Thyroid gland (tissue), 4 donors: ENCODE results near the gene ZYX. TPM values are rescaled to one million over a fixed set of nuclear protein-coding genes. Genes with fewer than 3 reads are reported as not detected.

Experiments used
- DNase-seq, 2 donors: peaks; one replicate each; pipeline ENCODE4 v3.0.0-alpha.2; 2019
- H3K27ac ChIP-seq, 3 donors: fragments of 200-600 bp; sonication (generic); 1 replicate in 2 of 3; 2 replicates in 1 of 3; pipeline ENCODE4 v1.5.1; 2016 to 2019; ENCODE audit warnings: mild to moderate bottlenecking in 1 of 3, moderate library complexity in 1 of 3
- H3K27me3 ChIP-seq: fragments of 200-600 bp; sonication (generic); one replicate; pipeline ENCODE4 v1.5.1; 2019
- H3K36me3 ChIP-seq, 2 donors: fragments of 200-600 bp; sonication (generic); one replicate each; pipeline ENCODE4 v1.5.1; 2016 to 2019
- H3K4me1 ChIP-seq, 2 donors: fragments of 200-600 bp; sonication (generic); one replicate each; pipeline ENCODE4 v1.5.1; 2017 to 2019
- H3K4me3 ChIP-seq, 3 donors: fragments of 200-600 bp; sonication (generic); replicated peaks in 1 of 3; 1 replicate in 2 of 3; 2 replicates in 1 of 3; pipeline ENCODE4 v1.5.1; 2016; ENCODE audit warnings: mild to moderate bottlenecking in 1 of 3
- H3K9me3 ChIP-seq: fragments of 200-600 bp; sonication (generic); one replicate; pipeline ENCODE4 v1.5.1; 2017
- CTCF ChIP-seq, 6 experiments: fragments of 200-600 bp in 3 of 6; fragments of 450-650 bp in 3 of 6; sonication (generic) in 3 of 6; IDR thresholded peaks; one replicate each; pipeline ENCODE4 v1.5.1; 2016 to 2019; ENCODE audit warnings: antibody characterized with exemption in 6 of 6, mild to moderate bottlenecking in 2 of 6, inconsistent platforms in 1 of 6, moderate library complexity in 1 of 6
- POLR2A ChIP-seq, 2 donors: fragments of 450-650 bp; IDR thresholded peaks; one replicate each; pipeline ENCODE4 v1.6.1; 2017; ENCODE audit warnings: antibody characterized with exemption in 2 of 2, mild to moderate bottlenecking in 2 of 2, moderate library complexity in 1 of 2
- WGBS, 2 donors: methylation state at CpG; one replicate each; pipeline ENCODE4 v1.1.5; 2017; 5-methylcytosine and 5-hydroxymethylcytosine counted together
- intact Hi-C: fragments of 100-400 bp; cut with DNase I; formaldehyde crosslinking; loops from one replicate; pipeline ENCODE4 v1.15.1; 2023
- total RNA-seq, 4 donors: library from RNA; depleted of rRNA; stranded (reverse); fragments of >200 nt; gene quantifications; one replicate each; pipeline ENCODE4 v1.2.3, GENCODE V29; 2016

ZYX gene
- total RNA-seq, 4 donors from 2014 or later, result 24.6 to 55.4 (median 31.3) TPM

DNA sequence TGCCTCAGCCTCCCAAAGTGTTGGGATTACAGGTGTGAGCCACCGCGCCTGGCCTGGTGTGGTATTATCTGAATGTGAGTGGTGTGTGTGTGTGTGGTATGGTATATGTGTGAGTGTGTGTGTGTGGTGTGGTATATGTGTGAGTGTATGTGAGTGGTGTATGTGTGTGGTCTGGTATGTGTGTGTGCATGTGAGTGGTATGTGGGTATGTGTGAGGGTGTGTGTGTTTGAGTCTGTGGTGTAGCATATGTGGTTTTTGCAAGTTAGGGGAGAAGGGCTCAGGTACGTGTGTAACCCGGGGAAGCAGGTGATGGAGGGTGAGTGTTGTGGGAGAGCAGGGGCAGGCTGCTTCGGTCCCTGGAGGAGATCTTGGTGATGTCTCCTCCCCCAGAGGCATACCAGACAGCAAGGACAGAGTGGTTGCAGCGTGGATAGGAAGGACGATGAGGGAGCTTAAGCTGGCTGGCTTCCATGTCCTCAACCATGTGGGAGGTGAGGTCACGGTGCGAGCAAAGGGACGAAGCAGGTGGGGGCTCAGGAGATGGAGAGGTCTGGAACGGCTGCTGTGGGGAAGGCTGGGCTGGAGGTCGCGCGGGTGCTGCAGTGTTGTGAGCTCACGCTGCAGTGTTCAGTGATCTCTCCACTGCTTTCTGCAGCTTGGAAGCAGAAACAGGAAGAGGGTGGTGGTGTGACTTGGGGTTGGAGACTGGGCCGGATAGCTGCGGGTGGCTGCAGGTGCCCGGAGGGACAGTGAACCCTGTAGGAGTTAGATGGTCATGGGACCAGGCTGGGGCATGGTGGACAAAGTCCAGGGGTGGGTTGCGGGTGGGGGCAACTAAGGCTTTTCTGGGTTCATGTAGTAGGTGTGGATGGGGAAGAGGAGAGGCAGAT, 5.0 kb downstream of the ZYX start:
- Histone ChIP-seq H3K27ac (no peak overlapping the region), H3K9me3 (no peaks in the 10 kb centered on the region), H3K4me1 (peaks cover 27 to 53% of the 10 kb centered on the region in 2 donors), H3K27me3 (no peaks in the 10 kb centered on the region), H3K36me3 (peaks cover 14 to 32% of the 10 kb centered on the region in 2 donors), H3K4me3 (no peak overlapping the region)
- WGBS, 2 donors, result 41 to 53% methylated on average over 19 of the region's 19 CpGs
- no peak for TF ChIP-seq POLR2A (IDR thresholded peaks at IDR 0.05)
- TF ChIP-seq CTCF (IDR thresholded peaks at IDR 0.05), result no peak
- peak in 1 of 2 donors; percentile 37 for DNase-seq
- intact Hi-C loops, result loop anchor here (10.0 kb wide), 1 partner anchor 101 kb away; the partner anchor contains the start of genes CASP2 and TMEM139

DNA sequence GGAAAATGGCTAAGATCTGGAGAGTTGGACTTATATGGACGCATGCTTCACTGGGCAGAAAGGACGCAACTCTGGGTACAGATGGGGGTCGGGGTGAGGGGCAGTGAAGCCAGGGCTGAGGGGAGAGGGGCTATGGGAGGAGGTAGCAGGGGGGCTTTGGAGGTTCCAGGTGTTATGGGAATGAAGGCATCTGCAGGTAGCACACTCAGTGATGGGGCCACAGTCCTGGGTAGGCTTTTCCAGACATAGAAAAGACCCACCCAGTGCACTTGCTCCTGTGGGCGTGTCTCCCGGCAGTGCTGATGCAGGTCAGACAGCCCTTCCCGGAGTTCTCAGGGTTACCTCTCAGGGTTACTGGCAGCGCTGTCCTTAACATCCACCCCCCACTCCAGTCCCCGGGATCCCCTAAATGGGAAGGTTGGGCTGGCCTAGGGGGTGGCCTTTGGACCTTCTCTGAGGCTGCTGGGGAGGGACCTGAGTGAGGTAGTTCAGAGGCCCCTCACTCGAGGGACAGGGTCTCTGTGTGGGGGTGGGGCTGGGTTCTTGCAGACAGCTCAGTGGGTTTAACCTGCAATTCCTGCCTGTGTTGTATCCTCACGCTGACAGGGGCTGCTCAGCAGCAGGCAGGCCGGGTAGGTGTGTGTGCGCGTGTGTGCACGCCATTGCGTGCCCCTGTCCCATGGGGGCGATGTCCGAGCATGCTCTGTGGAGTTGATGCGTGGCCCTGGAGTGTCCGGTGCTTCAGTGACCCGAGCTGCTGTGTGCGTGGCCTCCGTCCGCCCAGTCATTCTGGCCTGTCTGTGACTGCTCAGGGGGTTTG, 6.2 kb downstream of the ZYX start:
- Histone ChIP-seq H3K27me3 (no peaks in the 10 kb centered on the region), H3K4me3 (no peak overlapping the region), H3K4me1 (peaks cover 24 to 59% of the 10 kb centered on the region in 2 donors), H3K9me3 (no peaks in the 10 kb centered on the region), H3K27ac (no peak overlapping the region), H3K36me3 (peaks cover 14 to 34% of the 10 kb centered on the region in 2 donors)
- no peak for DNase-seq
- intact Hi-C loops, result loop anchor here (10.0 kb wide), 1 partner anchor 103 kb away; the partner anchor contains the start of genes CASP2 and TMEM139
- TF ChIP-seq POLR2A (IDR thresholded peaks at IDR 0.05) (no peak), CTCF (IDR thresholded peaks at IDR 0.05) (no peak)
- WGBS, 2 donors, result 88 to 90% methylated on average over 21 to 23 of the region's 23 CpGs

DNA sequence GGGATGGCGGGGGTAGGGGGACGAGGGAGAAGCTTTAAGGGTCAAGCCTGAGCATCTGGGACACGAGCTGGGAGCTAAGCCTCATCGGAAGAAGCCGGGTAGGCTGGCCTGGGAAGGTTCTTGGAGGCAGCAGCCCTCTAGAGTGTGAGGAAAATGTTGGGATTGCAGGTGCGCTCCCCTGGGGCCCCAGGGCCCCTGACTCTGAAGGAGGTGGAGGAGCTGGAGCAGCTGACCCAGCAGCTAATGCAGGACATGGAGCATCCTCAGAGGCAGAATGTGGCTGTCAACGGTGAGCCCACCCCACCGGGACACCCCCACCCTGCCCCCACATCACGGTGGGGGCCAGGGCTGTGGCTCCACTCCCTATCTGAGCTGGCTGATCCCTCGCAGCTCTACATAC, 6.9 kb downstream of the ZYX start:
- Histone ChIP-seq H3K27me3 (no peaks in the 10 kb centered on the region), H3K4me1 (peaks cover 26 to 59% of the 10 kb centered on the region in 2 donors), H3K4me3 (no peak overlapping the region), H3K27ac (no peak overlapping the region), H3K36me3 (peaks cover 14 to 34% of the 10 kb centered on the region in 2 donors), H3K9me3 (no peaks in the 10 kb centered on the region)
- TF ChIP-seq POLR2A (IDR thresholded peaks at IDR 0.05) (no peak), CTCF (IDR thresholded peaks at IDR 0.05) (no peak)
- intact Hi-C loops, result loop anchor here (10.0 kb wide), 1 partner anchor 103 kb away; the partner anchor contains the start of genes CASP2 and TMEM139
- WGBS, 2 donors, result 93 to 96% methylated on average over 6 to 7 of the region's 10 CpGs
- DNase-seq, result no peak

DNA sequence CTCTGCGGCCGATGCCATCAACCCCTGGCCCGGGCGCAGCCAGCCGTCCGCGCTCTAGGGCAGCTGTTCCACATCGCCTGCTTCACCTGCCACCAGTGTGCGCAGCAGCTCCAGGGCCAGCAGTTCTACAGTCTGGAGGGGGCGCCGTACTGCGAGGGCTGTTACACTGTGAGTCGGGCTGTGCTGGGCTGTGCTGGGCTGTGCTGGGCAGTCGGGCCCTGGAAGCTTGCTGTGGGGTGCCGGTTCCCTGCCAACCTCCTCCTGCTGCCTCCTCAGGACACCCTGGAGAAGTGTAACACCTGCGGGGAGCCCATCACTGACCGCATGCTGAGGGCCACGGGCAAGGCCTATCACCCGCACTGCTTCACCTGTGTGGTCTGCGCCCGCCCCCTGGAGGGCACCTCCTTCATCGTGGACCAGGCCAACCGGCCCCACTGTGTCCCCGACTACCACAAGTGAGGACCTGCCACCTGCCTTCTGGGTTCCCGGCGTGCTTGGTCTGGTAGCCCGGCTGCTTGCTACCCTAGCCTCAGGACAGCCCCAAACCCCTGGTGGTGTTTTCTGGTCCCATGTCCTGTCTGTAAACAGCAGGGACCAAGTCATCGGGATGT, 7.5 kb downstream of the ZYX start:
- TF ChIP-seq CTCF (IDR thresholded peaks at IDR 0.05) (no peak), POLR2A (IDR thresholded peaks at IDR 0.05) (no peak)

More for the DNA sequence above, 7.5 kb downstream of the ZYX start:
- no peak for DNase-seq
- Histone ChIP-seq H3K4me1 (peaks cover 26 to 59% of the 10 kb centered on the region in 2 donors), H3K27ac (no peak overlapping the region), H3K27me3 (no peaks in the 10 kb centered on the region), H3K9me3 (no peaks in the 10 kb centered on the region), H3K4me3 (no peak overlapping the region), H3K36me3 (peaks cover 14 to 34% of the 10 kb centered on the region in 2 donors)
- intact Hi-C loops, result loop anchor here (10.0 kb wide), 1 partner anchor 104 kb away; the partner anchor contains the start of genes CASP2 and TMEM139
- 94 to 98% methylated on average over 15 to 28 of the region's 28 CpGs for WGBS, 2 donors
